ENCODE measurements around the gene GNB3.

Gene GNB3

DNA sequence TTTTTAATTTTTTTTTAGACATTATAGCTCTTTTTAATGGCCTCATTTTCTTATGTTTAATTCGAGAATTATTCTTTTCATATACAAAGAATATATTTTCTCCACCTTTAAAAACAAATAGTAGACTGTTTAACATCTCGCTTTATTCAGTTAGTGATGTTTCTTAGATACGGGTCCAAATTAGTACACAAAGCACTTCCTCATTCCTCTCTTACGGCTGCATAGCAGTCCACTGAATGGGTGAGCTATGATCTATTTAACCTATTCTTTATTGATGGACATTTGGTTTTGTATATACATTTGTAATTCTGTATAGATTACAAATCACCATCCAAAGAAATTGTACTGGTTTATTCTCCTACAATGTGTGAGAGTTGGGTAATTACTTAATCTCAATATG lies 27.4 kb upstream of the GNB3 start:
- Histone ChIP-seq H4K20me1 (ENCODE audit: insufficient read depth, low read length) (no peaks in the 10 kb centered on the region), H3K4me3 (ENCODE audit: low read length) (no peak overlapping the region), H3K9me3 (replicated peaks; ENCODE audit: insufficient read depth, low read length) (no peaks in the 10 kb centered on the region), H3K9ac (ENCODE audit: low read length) (no peak overlapping the region), H3K27ac (ENCODE audit: low read length) (no peak overlapping the region), H3K27me3 (replicated peaks; ENCODE audit: insufficient read depth, low read length) (peaks cover 6% of the 10 kb centered on the region; the same call in 1 of the 2 replicates), H3K79me2 (ENCODE audit: low read length) (no peaks in the 10 kb centered on the region), H3K9me2 (replicated peaks; ENCODE audit: insufficient read depth, low read length) (no peaks in the 10 kb centered on the region), H3K4me2 (ENCODE audit: low read depth, low read length) (no peak overlapping the region), H3K4me1 (ENCODE audit: low read length) (no peaks in the 10 kb centered on the region), H3F3A (ENCODE audit: insufficient read depth, low read length) (no peaks in the 10 kb centered on the region), H3K36me3 (replicated peaks; ENCODE audit: insufficient read depth, low read length) (no peaks in the 10 kb centered on the region), H2AFZ (ENCODE audit: low read length) (no peak overlapping the region)
- DNase-seq: no peak
- TF ChIP-seq EZH2phosphoT487 (IDR thresholded peaks at IDR 0.05; ENCODE audit: low read length) (no peak), EZH2 (optimal IDR thresholded peaks at IDR 0.05; ENCODE audit: low read depth, low read length) (no peak)
- TF ChIP-seq, protein P1, sequence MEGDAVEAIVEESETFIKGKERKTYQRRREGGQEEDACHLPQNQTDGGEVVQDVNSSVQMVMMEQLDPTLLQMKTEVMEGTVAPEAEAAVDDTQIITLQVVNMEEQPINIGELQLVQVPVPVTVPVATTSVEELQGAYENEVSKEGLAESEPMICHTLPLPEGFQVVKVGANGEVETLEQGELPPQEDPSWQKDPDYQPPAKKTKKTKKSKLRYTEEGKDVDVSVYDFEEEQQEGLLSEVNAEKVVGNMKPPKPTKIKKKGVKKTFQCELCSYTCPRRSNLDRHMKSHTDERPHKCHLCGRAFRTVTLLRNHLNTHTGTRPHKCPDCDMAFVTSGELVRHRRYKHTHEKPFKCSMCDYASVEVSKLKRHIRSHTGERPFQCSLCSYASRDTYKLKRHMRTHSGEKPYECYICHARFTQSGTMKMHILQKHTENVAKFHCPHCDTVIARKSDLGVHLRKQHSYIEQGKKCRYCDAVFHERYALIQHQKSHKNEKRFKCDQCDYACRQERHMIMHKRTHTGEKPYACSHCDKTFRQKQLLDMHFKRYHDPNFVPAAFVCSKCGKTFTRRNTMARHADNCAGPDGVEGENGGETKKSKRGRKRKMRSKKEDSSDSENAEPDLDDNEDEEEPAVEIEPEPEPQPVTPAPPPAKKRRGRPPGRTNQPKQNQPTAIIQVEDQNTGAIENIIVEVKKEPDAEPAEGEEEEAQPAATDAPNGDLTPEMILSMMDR (IDR thresholded peaks at IDR 0.05; ENCODE audit: low read length): no peak

DNA sequence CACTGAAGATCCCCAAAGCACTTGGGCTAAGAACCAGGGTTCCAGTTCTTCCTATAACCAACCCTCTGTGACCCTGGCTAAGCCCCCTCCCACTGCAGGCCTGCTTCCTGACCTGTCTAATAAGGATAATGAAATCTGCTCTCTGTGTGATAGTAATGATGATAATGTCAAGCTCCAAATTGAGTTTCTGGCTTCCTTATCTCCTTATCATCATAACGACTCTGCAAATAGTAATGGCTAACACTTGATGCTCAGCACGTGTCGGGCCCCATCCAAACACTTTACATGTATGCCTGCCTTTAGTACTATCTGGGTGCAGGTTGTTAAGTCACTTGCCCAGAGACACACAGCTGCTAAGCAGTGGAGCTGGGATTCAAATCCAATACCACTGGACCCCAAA lies 24.1 kb upstream of the GNB3 start:
- Histone ChIP-seq H3F3A (ENCODE audit: insufficient read depth, low read length) (no peaks in the 10 kb centered on the region), H4K20me1 (ENCODE audit: insufficient read depth, low read length) (no peaks in the 10 kb centered on the region), H3K4me1 (ENCODE audit: low read length) (no peaks in the 10 kb centered on the region), H3K4me3 (ENCODE audit: low read length) (no peak overlapping the region), H3K4me2 (ENCODE audit: low read depth, low read length) (no peak overlapping the region), H3K9ac (ENCODE audit: low read length) (no peak overlapping the region), H3K27ac (ENCODE audit: low read length) (no peak overlapping the region), H3K9me2 (replicated peaks; ENCODE audit: insufficient read depth, low read length) (no peaks in the 10 kb centered on the region), H3K36me3 (replicated peaks; ENCODE audit: insufficient read depth, low read length) (no peaks in the 10 kb centered on the region), H3K79me2 (ENCODE audit: low read length) (no peaks in the 10 kb centered on the region), H3K9me3 (replicated peaks; ENCODE audit: insufficient read depth, low read length) (no peaks in the 10 kb centered on the region), H3K27me3 (replicated peaks; ENCODE audit: insufficient read depth, low read length) (peaks cover 28% of the 10 kb centered on the region), H2AFZ (ENCODE audit: low read length) (no peak overlapping the region)
- no peak for DNase-seq
- TF ChIP-seq EZH2phosphoT487 (IDR thresholded peaks at IDR 0.05; ENCODE audit: low read length) (no peak), EZH2 (optimal IDR thresholded peaks at IDR 0.05; ENCODE audit: low read depth, low read length) (no peak)
- TF ChIP-seq, protein P1 (IDR thresholded peaks at IDR 0.05; ENCODE audit: low read length): no peak

DNA sequence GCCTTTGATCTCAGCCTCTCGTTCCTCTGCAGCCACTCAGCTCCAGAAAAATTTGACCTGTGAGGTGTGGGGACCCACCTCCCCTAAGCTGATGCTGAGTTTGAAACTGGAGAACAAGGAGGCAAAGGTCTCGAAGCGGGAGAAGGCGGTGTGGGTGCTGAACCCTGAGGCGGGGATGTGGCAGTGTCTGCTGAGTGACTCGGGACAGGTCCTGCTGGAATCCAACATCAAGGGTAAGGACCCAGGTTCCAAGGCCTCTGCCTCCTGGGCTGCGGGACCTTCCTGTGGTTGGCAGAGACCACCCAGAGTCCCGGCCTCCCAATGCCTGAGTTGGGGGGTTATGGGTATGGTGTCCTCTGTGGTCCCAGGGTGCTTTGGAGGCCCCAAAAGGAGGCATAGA lies 23.6 kb upstream of the GNB3 start:
- Histone ChIP-seq H3F3A (ENCODE audit: insufficient read depth, low read length) (no peaks in the 10 kb centered on the region), H2AFZ (ENCODE audit: low read length) (no peak overlapping the region), H3K27ac (ENCODE audit: low read length) (no peak overlapping the region), H3K4me3 (ENCODE audit: low read length) (no peak overlapping the region), H3K36me3 (replicated peaks; ENCODE audit: insufficient read depth, low read length) (no peaks in the 10 kb centered on the region), H4K20me1 (ENCODE audit: insufficient read depth, low read length) (no peaks in the 10 kb centered on the region), H3K79me2 (ENCODE audit: low read length) (no peaks in the 10 kb centered on the region), H3K9me2 (replicated peaks; ENCODE audit: insufficient read depth, low read length) (no peaks in the 10 kb centered on the region), H3K4me1 (ENCODE audit: low read length) (no peaks in the 10 kb centered on the region), H3K27me3 (replicated peaks; ENCODE audit: insufficient read depth, low read length) (peaks cover 33% of the 10 kb centered on the region), H3K4me2 (ENCODE audit: low read depth, low read length) (no peak overlapping the region), H3K9me3 (replicated peaks; ENCODE audit: insufficient read depth, low read length) (no peaks in the 10 kb centered on the region), H3K9ac (ENCODE audit: low read length) (no peak overlapping the region)
- TF ChIP-seq EZH2phosphoT487 (IDR thresholded peaks at IDR 0.05; ENCODE audit: low read length): no peak
- TF ChIP-seq, protein P1 (IDR thresholded peaks at IDR 0.05; ENCODE audit: low read length): no peak
- TF ChIP-seq EZH2 (optimal IDR thresholded peaks at IDR 0.05; ENCODE audit: low read depth, low read length): no peak
- no peak for DNase-seq
